ENCODE results near the gene DSCAM.

Gene DSCAM

GRCh38 chr21:40021558-40022351, 825.2 kb downstream of the DSCAM start:
- DNase-seq: no peak

- DNase-seq: no peak
Measured at GRCh38 chr21:40020651-40021050, 826.3 kb downstream of the DSCAM start.

- DNase-seq: no peak
Measured at GRCh38 chr21:40018871-40019475, 828.0 kb downstream of the DSCAM start.

- DNase-seq: no peak
Measured at GRCh38 chr21:40016667-40017066, 830.3 kb downstream of the DSCAM start.

GRCh38 chr21:40016234-40016633, 830.7 kb downstream of the DSCAM start:
- DNase-seq: no peak

- no peak for DNase-seq
Measured at GRCh38 chr21:40015818-40016217, 831.1 kb downstream of the DSCAM start.

GRCh38 chr21:40014394-40014793, 832.6 kb downstream of the DSCAM start:
- no peak for DNase-seq

GRCh38 chr21:40013001-40013735, 833.8 kb downstream of the DSCAM start:
- no peak for DNase-seq

GRCh38 chr21:40011371-40011770, 835.6 kb downstream of the DSCAM start:
- DNase-seq: no peak

- DNase-seq: no peak
Measured at GRCh38 chr21:40002978-40003377, 844.0 kb downstream of the DSCAM start.

GRCh38 chr21:39984286-39984991, 862.5 kb downstream of the DSCAM start:
- no peak for DNase-seq

GRCh38 chr21:39980241-39980820, 866.6 kb downstream of the DSCAM start:
- no peak for DNase-seq

GRCh38 chr21:39979321-39979720, 867.6 kb downstream of the DSCAM start:
- no peak for DNase-seq

- DNase-seq: no peak
Measured at GRCh38 chr21:39976800-39977199, 870.2 kb downstream of the DSCAM start.

GRCh38 chr21:39972976-39973770, 873.8 kb downstream of the DSCAM start:
- DNase-seq: no peak

GRCh38 chr21:39972471-39972870, 874.5 kb downstream of the DSCAM start:
- DNase-seq: no peak

GRCh38 chr21:39971956-39972355, 875.0 kb downstream of the DSCAM start:
- no peak for DNase-seq

GRCh38 chr21:39969691-39970364, 877.1 kb downstream of the DSCAM start:
- no peak for DNase-seq

- no peak for DNase-seq
Measured at GRCh38 chr21:39968010-39968409, 878.9 kb downstream of the DSCAM start.

- DNase-seq: no peak
Measured at GRCh38 chr21:39966786-39967185, 880.2 kb downstream of the DSCAM start.

GRCh38 chr21:39965026-39965425, 881.9 kb downstream of the DSCAM start:
- no peak for DNase-seq
